Astrocyte (in vitro differentiated cells and primary cell): ENCODE measurements around the gene TCF20.

Experiments used
- CTCF ChIP-seq: IDR thresholded peaks from 2 replicates; pipeline ENCODE4 v1.5.1; 2011; ENCODE audit warnings: low read depth, mild to moderate bottlenecking, inconsistent platforms, low read length, moderate library complexity; ENCODE audit not compliant: insufficient read depth
- EZH2 ChIP-seq: IDR thresholded peaks from 2 replicates; pipeline ENCODE4 v1.6.1; 2012; ENCODE audit warnings: mild to moderate bottlenecking, low read length, inconsistent platforms; ENCODE audit not compliant: insufficient read depth

- TF ChIP-seq CTCF: no peak
- no peak for TF ChIP-seq EZH2
Measured at GRCh38 chr22:42256220-42256619, 14.2 kb downstream of the TCF20 start.
